Measurements from ENCODE around the gene NEK6. TPM values are rescaled to one million over a fixed set of nuclear protein-coding genes. Genes with fewer than 3 reads are reported as not detected.

Gene NEK6
- total and polyA plus RNA-seq, 2 of the 8 experiments (the other 6 are each of a cell fraction or from before 2014, with no cell fraction given), result 17.7 to 19.7 TPM

DNA sequence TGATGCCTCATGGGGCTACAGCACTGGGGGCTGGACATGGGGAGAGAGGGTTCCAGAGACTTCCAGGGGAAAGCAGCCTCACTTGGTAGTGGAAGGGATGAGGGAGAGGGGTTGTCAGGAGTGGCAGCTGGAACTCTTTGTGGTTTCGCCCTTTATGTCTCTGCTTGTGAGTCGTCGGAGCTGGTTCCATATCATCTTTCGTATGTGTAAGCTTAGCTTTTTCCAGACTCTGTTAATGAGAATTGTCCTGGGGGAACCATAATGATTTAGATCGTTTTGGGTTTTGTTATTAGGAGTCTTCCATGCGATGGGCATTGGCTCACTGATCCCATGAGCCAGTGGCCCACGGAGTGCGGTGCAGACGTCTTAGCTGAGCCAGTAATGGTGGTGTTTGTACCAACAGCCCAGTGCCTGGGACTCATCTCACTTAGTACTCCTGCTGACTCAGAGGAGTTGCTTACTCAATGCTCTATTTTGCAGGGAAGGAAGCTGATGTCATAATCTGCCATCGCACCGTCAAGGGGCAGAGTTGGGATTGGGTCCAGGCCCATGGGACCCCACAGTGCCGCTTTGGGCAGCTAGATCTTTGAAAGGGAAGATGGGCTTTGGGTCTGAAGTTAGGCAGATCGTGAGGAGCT is 48.5 kb downstream of the NEK6 start:
- H3K27me3 ChIP-seq (replicated peaks in 1 of 4; ENCODE audit: control insufficient read depth in 3 of 4, extremely low read depth in 1 of 4, insufficient read depth in 3 of 4, low read length in 3 of 4), result no peaks in the 10 kb centered on the region
- H2BK120ac ChIP-seq (replicated peaks; ENCODE audit: low read depth, low read length), result no peak overlapping the region
- no peak overlapping the region for H3K4me2 ChIP-seq (ENCODE audit: insufficient read depth in 1 of 2, low read depth in 2 of 2, low read length in 2 of 2)
- H3K4ac ChIP-seq (replicated peaks; ENCODE audit: insufficient read length, low read depth, low read length), result no peak overlapping the region
- no peak overlapping the region for H2BK12ac ChIP-seq (ENCODE audit: low read depth, low read length)
- H3K4me3 ChIP-seq (ENCODE audit: extremely low read depth in 1 of 4, insufficient read depth in 2 of 4, low read depth in 3 of 4, low read length in 4 of 4), result no peak overlapping the region
- H3K14ac ChIP-seq (ENCODE audit: insufficient read length), result no peak overlapping the region
- WGBS, 2 experiments (ENCODE audit: extremely low coverage in 1 of 2, insufficient coverage in 1 of 2, insufficient read length in 1 of 2, insufficient replicate concordance in 2 of 2, low coverage in 1 of 2, low lambda C conversion rate in 2 of 2, missing lambda C conversion rate in 1 of 2), result 90% methylated on average over 13 of the region's 13 CpGs; no CpG with 5 or more reads in 1 of the 2 experiments
- no peak overlapping the region for H3K9ac ChIP-seq (replicated peaks in 1 of 4; ENCODE audit: extremely low read depth in 1 of 4, low read depth in 3 of 4, low read length in 3 of 4)
- no peak overlapping the region for H4K91ac ChIP-seq (replicated peaks; ENCODE audit: insufficient read length, low read length)
- H2BK5ac ChIP-seq (ENCODE audit: low read depth, low read length), result no peak overlapping the region
- no peak overlapping the region for H2BK20ac ChIP-seq (ENCODE audit: low read length)
- H3K18ac ChIP-seq (ENCODE audit: extremely low read depth, low read length), result no peak overlapping the region
- no peaks in the 10 kb centered on the region for H3K79me2 ChIP-seq (ENCODE audit: control insufficient read depth in 1 of 2, insufficient read depth in 2 of 2, low read length in 2 of 2)
- FAIRE-seq (no peak), DNase-seq (ENCODE audit: low read depth in 1 of 2, low spot score in 2 of 2) (no peak)
- no peaks in the 10 kb centered on the region for H3K9me3 ChIP-seq (ENCODE audit: insufficient read depth in 2 of 2, low read depth in 1 of 2, low read length in 1 of 2)
- H4K8ac ChIP-seq (ENCODE audit: extremely low read depth, insufficient read depth, low read length), result no peak overlapping the region
- no peak overlapping the region for H3K56ac ChIP-seq (replicated peaks; ENCODE audit: insufficient read length, low read depth, low read length)
- H3K23me2 ChIP-seq (ENCODE audit: low read depth, low read length), result no peaks in the 10 kb centered on the region
- peaks cover 0 to 9% (median 3%) of the 10 kb centered on the region in 4 experiments; a peak in 3 of 7 replicates for H3K4me1 ChIP-seq (replicated peaks in 1 of 4; ENCODE audit: control insufficient read depth in 3 of 4, insufficient read depth in 4 of 4, low read length in 3 of 4)
- no peaks in the 10 kb centered on the region for H3K36me3 ChIP-seq (ENCODE audit: control insufficient read depth in 2 of 4, insufficient read depth in 4 of 4, low read length in 3 of 4)
- no peak overlapping the region for H2AFZ ChIP-seq (ENCODE audit: low read length)
- no peak overlapping the region for H3K27ac ChIP-seq (ENCODE audit: low read depth, low read length)
- POLR2A ChIA-PET (ENCODE audit: partially characterized antibody), result no interaction called here
- peaks cover 0 to 4% of the 10 kb centered on the region in 2 experiments for H4K20me1 ChIP-seq (replicated peaks in 1 of 2; ENCODE audit: control insufficient read depth in 1 of 2, insufficient read depth in 2 of 2, low read length in 2 of 2)
- H4K5ac ChIP-seq (ENCODE audit: insufficient read length, low read depth, low read length), result no peak overlapping the region
- H2AK5ac ChIP-seq (ENCODE audit: low read depth, low read length), result no peak overlapping the region
- H3K79me1 ChIP-seq (ENCODE audit: low read depth, low read length), result no peaks in the 10 kb centered on the region; the same call in none of the 2 replicates
- H2BK15ac ChIP-seq (ENCODE audit: low read length), result no peak overlapping the region
- CTCF ChIA-PET (ENCODE audit: partially characterized antibody), result interaction anchor here (0.6 to 1.5 kb wide), 4 partner anchors 10 to 265 kb away, joined by 3 to 4 read pairs (median 4); no protein-coding TSS in a partner anchor
- H3K23ac ChIP-seq (ENCODE audit: insufficient read length), result no peak overlapping the region
- TF ChIP-seq CBX8 (IDR thresholded peaks at IDR 0.05; ENCODE audit: borderline replicate concordance, low read depth, low read length), result no peak
- TF ChIP-seq NANOG (IDR thresholded peaks at IDR 0.05; ENCODE audit: insufficient read depth, low read depth, low read length, poor library complexity, severe bottlenecking), result no peak
- TF ChIP-seq TAF1 (IDR thresholded peaks at IDR 0.05; ENCODE audit: low read depth, low read length), result no peak
- no peak for TF ChIP-seq PHF8 (conservative IDR thresholded peaks at IDR 0.05; ENCODE audit: low read depth, low read length)
- TF ChIP-seq RBBP5 (IDR thresholded peaks at IDR 0.05; ENCODE audit: borderline replicate concordance, low read depth, low read length), result no peak
- TF ChIP-seq, protein P1, sequence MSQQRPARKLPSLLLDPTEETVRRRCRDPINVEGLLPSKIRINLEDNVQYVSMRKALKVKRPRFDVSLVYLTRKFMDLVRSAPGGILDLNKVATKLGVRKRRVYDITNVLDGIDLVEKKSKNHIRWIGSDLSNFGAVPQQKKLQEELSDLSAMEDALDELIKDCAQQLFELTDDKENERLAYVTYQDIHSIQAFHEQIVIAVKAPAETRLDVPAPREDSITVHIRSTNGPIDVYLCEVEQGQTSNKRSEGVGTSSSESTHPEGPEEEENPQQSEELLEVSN (IDR thresholded peaks at IDR 0.05), result no peak
- TF ChIP-seq POLR2A (IDR thresholded peaks at IDR 0.05; ENCODE audit: control extremely low read depth in 1 of 2, low read depth in 2 of 2, low read length in 2 of 2), result no peak
- TF ChIP-seq CTBP2 (IDR thresholded peaks at IDR 0.05; ENCODE audit: borderline replicate concordance, insufficient read depth, insufficient read length, low read length), result no peak
- TF ChIP-seq KDM1A (IDR thresholded peaks at IDR 0.05; ENCODE audit: borderline replicate concordance, low read length), result no peak
- TF ChIP-seq, protein P2, sequence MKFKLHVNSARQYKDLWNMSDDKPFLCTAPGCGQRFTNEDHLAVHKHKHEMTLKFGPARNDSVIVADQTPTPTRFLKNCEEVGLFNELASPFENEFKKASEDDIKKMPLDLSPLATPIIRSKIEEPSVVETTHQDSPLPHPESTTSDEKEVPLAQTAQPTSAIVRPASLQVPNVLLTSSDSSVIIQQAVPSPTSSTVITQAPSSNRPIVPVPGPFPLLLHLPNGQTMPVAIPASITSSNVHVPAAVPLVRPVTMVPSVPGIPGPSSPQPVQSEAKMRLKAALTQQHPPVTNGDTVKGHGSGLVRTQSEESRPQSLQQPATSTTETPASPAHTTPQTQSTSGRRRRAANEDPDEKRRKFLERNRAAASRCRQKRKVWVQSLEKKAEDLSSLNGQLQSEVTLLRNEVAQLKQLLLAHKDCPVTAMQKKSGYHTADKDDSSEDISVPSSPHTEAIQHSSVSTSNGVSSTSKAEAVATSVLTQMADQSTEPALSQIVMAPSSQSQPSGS (IDR thresholded peaks at IDR 0.05; ENCODE audit: low read length), result no peak

Data from H1 (cell line).